Hepatocyte (in vitro differentiated cells): ENCODE measurements around the gene CCBE1. TPM values are rescaled to one million over a fixed set of nuclear protein-coding genes. Genes with fewer than 3 reads are reported as not detected.

ENCODE experiments used
- DNase-seq: peaks from one replicate; pipeline ENCODE4 v3.0.0-alpha.2; 2016; ENCODE audit warnings: low spot score
- H2AFZ ChIP-seq: fragments of 200-600 bp; sonication (generic); 2 replicates; pipeline ENCODE4 v1.6.0; 2016; ENCODE audit warnings: antibody characterized with exemption, mild to moderate bottlenecking
- H3K27ac ChIP-seq: fragments of 200-600 bp; sonication (generic); 2 replicates; pipeline ENCODE4 v1.5.1; 2016; ENCODE audit warnings: mild to moderate bottlenecking
- H3K27me3 ChIP-seq: fragments of 200-600 bp; sonication (generic); 2 replicates; pipeline ENCODE4 v1.6.1; 2016
- H3K36me3 ChIP-seq: fragments of 200-600 bp; sonication (generic); replicated peaks from 2 replicates; pipeline ENCODE4 v1.5.1; 2016; ENCODE audit warnings: low read depth; ENCODE audit not compliant: insufficient read depth
- H3K4me1 ChIP-seq: fragments of 200-600 bp; sonication (generic); 2 replicates; pipeline ENCODE4 v1.5.1; 2016; ENCODE audit warnings: mild to moderate bottlenecking, moderate library complexity; ENCODE audit not compliant: insufficient read depth
- H3K4me2 ChIP-seq: fragments of 200-600 bp; sonication (generic); 2 replicates; pipeline ENCODE4 v1.6.0; 2016
- H3K4me3 ChIP-seq: fragments of 200-600 bp; sonication (generic); 2 replicates; pipeline ENCODE4 v1.5.1; 2016; ENCODE audit warnings: mild to moderate bottlenecking
- H3K79me2 ChIP-seq: fragments of 200-600 bp; sonication (generic); 2 replicates; pipeline ENCODE4 v1.6.0; 2017; ENCODE audit warnings: mild to moderate bottlenecking
- H3K9me2 ChIP-seq: fragments of 200-600 bp; sonication (generic); replicated peaks from 2 replicates; pipeline ENCODE4 v1.6.0; 2017; ENCODE audit warnings: mild to moderate bottlenecking; ENCODE audit not compliant: insufficient read depth
- H3K9me3 ChIP-seq: fragments of 200-600 bp; sonication (generic); 2 replicates; pipeline ENCODE4 v1.5.1; 2016; ENCODE audit warnings: low read depth, mild to moderate bottlenecking
- H4K20me1 ChIP-seq: fragments of 200-600 bp; sonication (generic); 2 replicates; pipeline ENCODE4 v1.6.0; 2016; ENCODE audit warnings: mild to moderate bottlenecking; ENCODE audit not compliant: insufficient read depth, poor library complexity, severe bottlenecking
- EZH2 ChIP-seq: fragments of 200-600 bp; sonication (generic); IDR thresholded peaks from 2 replicates; pipeline ENCODE4 v1.6.1; 2016; ENCODE audit warnings: antibody characterized with exemption, mild to moderate bottlenecking, borderline replicate concordance
- EZH2phosphoT487 ChIP-seq: fragments of 200-600 bp; sonication (generic); IDR thresholded peaks from one replicate; pipeline ENCODE4 v1.6.1; 2018; ENCODE audit warnings: antibody characterized with exemption, mild to moderate bottlenecking, low read depth, moderate library complexity; ENCODE audit not compliant: unreplicated experiment, severe bottlenecking
- WGBS: methylation state at CpG from one replicate; pipeline ENCODE4 v1.1.6; 2016; ENCODE audit warnings: low lambda C conversion rate; ENCODE audit errors: missing lambda C conversion rate; 5-methylcytosine and 5-hydroxymethylcytosine counted together
- polyA plus RNA-seq: library from polyadenylated mRNA; unstranded; fragments of >200 nt; fragmentation: Nextera tagmentation; extraction: Ambion mirVana; gene quantifications from 2 replicates; pipeline ENCODE4 v1.2.1, GENCODE V29; 2016
- total RNA-seq: library from RNA; depleted of rRNA; stranded (reverse); fragments of >200 nt; gene quantifications from 2 replicates; pipeline ENCODE4 v1.2.3, GENCODE V29; 2014
- TF ChIP-seq, protein P1 (sequence below): fragments of 200-600 bp; sonication (generic); IDR thresholded peaks from 2 replicates; pipeline ENCODE4 v1.5.1; 2016; ENCODE audit warnings: antibody characterized with exemption, mild to moderate bottlenecking; ENCODE audit not compliant: poor library complexity

Gene CCBE1
- total and polyA plus RNA-seq, 2 experiments from 2014 or later = 3.1 to 9.2 TPM

DNA sequence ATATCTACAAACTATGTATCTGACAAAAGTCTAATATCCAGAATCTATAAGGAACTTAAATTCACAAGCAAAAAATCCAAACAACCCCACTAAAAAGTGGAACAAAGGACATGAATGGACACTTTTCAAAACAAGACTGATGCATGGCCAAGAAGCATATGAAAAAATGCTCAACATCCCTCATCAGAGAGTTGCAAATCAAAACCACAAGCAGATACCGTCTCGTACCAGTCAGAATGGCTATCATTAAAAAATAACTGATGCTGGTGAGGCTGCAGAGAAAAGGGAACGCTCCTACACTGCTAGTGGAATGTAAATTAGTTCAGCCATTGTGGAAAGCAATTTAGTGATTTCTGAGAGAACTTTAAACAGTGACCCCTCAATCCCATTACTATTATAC is 56.5 kb downstream of the CCBE1 start:
- Histone ChIP-seq H3K4me1 (no peaks in the 10 kb centered on the region), H3K79me2 (no peaks in the 10 kb centered on the region), H3K36me3 (no peaks in the 10 kb centered on the region), H3K9me3 (no peaks in the 10 kb centered on the region), H3K4me3 (no peak overlapping the region), H2AFZ (no peak overlapping the region), H3K27ac (no peak overlapping the region), H3K4me2 (no peak overlapping the region), H3K9me2 (no peaks in the 10 kb centered on the region), H3K27me3 (peaks cover 3% of the 10 kb centered on the region), H4K20me1 (no peaks in the 10 kb centered on the region)
- 83% methylated on average over 3 of the region's 3 CpGs for WGBS
- TF ChIP-seq, protein P1, sequence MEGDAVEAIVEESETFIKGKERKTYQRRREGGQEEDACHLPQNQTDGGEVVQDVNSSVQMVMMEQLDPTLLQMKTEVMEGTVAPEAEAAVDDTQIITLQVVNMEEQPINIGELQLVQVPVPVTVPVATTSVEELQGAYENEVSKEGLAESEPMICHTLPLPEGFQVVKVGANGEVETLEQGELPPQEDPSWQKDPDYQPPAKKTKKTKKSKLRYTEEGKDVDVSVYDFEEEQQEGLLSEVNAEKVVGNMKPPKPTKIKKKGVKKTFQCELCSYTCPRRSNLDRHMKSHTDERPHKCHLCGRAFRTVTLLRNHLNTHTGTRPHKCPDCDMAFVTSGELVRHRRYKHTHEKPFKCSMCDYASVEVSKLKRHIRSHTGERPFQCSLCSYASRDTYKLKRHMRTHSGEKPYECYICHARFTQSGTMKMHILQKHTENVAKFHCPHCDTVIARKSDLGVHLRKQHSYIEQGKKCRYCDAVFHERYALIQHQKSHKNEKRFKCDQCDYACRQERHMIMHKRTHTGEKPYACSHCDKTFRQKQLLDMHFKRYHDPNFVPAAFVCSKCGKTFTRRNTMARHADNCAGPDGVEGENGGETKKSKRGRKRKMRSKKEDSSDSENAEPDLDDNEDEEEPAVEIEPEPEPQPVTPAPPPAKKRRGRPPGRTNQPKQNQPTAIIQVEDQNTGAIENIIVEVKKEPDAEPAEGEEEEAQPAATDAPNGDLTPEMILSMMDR = no peak
- no peak for DNase-seq

DNA sequence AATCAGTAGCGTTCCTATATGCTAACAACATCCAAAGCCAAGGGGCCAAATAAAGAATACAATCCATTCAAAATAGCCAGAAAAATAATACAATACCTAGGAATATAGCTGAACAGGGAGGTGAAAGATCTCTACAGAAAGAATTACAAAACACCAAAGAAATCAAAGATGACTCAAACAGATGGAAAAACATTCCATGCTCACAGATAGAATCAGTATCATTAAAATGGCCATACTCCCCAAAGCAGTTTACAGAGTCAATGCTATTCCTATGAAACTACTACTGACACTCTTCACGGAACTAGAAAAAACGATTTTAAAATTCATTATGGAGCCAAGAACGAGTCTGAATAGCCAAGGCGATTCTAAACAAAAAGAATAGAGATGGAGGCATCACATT is 57.4 kb downstream of the CCBE1 start:
- Histone ChIP-seq H3K9me2 (no peaks in the 10 kb centered on the region), H3K79me2 (no peaks in the 10 kb centered on the region), H2AFZ (no peak overlapping the region), H3K27ac (no peak overlapping the region), H3K27me3 (no peaks in the 10 kb centered on the region), H3K9me3 (no peaks in the 10 kb centered on the region), H4K20me1 (no peaks in the 10 kb centered on the region), H3K36me3 (no peaks in the 10 kb centered on the region), H3K4me1 (no peaks in the 10 kb centered on the region), H3K4me3 (no peak overlapping the region), H3K4me2 (no peak overlapping the region)
- 48% methylated on average over 5 of the region's 5 CpGs for WGBS
- TF ChIP-seq, protein P1 = no peak
- TF ChIP-seq EZH2phosphoT487 = no peak
- no peak for TF ChIP-seq EZH2
- DNase-seq = no peak

DNA sequence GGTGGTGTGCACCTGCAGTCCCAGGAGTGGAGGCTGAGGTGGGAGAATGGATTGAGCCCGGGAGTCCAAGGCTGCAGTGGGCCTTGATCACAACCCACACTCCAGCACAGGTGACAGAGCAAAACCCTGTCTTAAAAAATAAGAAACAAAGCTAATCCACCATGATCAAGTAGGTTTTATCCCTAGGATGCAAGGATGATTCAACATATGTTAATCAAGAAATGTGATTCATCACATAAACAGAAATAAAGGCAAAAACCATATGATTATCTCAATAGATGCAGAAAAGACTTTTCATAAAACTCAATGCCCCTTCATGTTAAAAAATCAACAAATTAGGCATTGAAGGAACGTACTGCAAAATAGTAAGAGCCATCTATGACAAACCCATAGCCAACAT is 58.1 kb downstream of the CCBE1 start:
- H3K36me3 ChIP-seq = no peaks in the 10 kb centered on the region
- 95% methylated on average over 2 of the region's 2 CpGs for WGBS
- H2AFZ ChIP-seq = no peak overlapping the region
- H3K9me3 ChIP-seq = no peaks in the 10 kb centered on the region
- H3K9me2 ChIP-seq = no peaks in the 10 kb centered on the region
- DNase-seq = no peak
- no peak overlapping the region for H3K4me3 ChIP-seq
- H3K4me2 ChIP-seq = no peak overlapping the region
- H3K79me2 ChIP-seq = no peaks in the 10 kb centered on the region
- H3K4me1 ChIP-seq = no peaks in the 10 kb centered on the region
- no peaks in the 10 kb centered on the region for H3K27me3 ChIP-seq
- H3K27ac ChIP-seq = no peak overlapping the region
- TF ChIP-seq EZH2 (no peak), EZH2phosphoT487 (no peak)
- TF ChIP-seq, protein P1 = no peak
- H4K20me1 ChIP-seq = no peaks in the 10 kb centered on the region

DNA sequence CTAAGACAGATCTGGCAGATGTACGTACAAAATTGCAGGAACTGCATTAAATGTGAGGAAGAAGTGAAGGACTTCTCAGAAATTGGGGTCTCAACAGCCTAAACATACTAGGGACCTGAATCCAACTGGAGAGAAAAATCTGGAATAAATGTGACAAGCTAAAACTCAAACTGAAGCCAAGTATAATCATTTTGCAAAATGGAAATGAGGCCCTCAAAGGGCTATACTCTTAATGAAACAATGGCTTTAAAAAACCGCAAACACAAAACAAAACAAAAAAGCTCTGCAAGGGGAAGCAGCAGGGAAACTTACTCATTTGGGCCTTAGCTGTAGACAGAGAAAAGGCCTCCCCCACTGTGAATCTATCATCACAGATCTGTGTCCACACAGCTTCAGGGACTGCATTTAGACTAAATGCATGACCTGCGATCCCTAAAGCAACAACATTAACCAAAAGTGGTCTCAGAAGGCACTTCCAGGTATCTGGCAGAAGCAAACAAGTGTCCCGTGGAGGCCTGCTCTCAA is 63.2 kb downstream of the CCBE1 start:
- no peak for DNase-seq
- Histone ChIP-seq H3K4me3 (no peak overlapping the region), H3K79me2 (no peaks in the 10 kb centered on the region), H3K9me3 (no peaks in the 10 kb centered on the region), H3K4me1 (no peaks in the 10 kb centered on the region), H4K20me1 (no peaks in the 10 kb centered on the region), H3K36me3 (no peaks in the 10 kb centered on the region), H3K9me2 (no peaks in the 10 kb centered on the region), H3K4me2 (no peak overlapping the region), H2AFZ (no peak overlapping the region), H3K27me3 (no peaks in the 10 kb centered on the region), H3K27ac (no peak overlapping the region)
- WGBS = 82% methylated on average over 4 of the region's 4 CpGs
- TF ChIP-seq EZH2 = no peak
- TF ChIP-seq, protein P1 = no peak
- no peak for TF ChIP-seq EZH2phosphoT487
